Body of pancreas (tissue), 4 donors: ENCODE measurements around the gene DIP2A. TPM values are rescaled to one million over a fixed set of nuclear protein-coding genes. Genes with fewer than 3 reads are reported as not detected.

Source experiments
- ATAC-seq: fragments of 150-250 bp; one replicate; pipeline ENCODE4 v1.9.1; 2016
- DNase-seq, 4 donors: peaks; one replicate each; pipeline ENCODE4 v3.0.0-alpha.2; 2019
- H3K27ac ChIP-seq, 4 donors: fragments of 200-600 bp; sonication (generic); 1 replicate in 3 of 4; 2 replicates in 1 of 4; pipeline versions ENCODE4 v1.5.1 to v1.6.1; 2016 to 2019; ENCODE audit warnings: mild to moderate bottlenecking in 1 of 4, mixed read lengths in 1 of 4, moderate library complexity in 1 of 4
- H3K27me3 ChIP-seq, 2 donors: fragments of 200-600 bp; sonication (generic); one replicate each; pipeline ENCODE4 v1.6.0; 2016; ENCODE audit warnings: mild to moderate bottlenecking in 1 of 2
- H3K36me3 ChIP-seq, 2 donors: fragments of 200-600 bp; sonication (generic); replicated peaks in 1 of 2; 2 replicates each; pipeline ENCODE4 v1.5.1; 2016; ENCODE audit warnings: low read depth in 2 of 2; ENCODE audit not compliant: insufficient read depth in 1 of 2
- H3K4me1 ChIP-seq: fragments of 200-600 bp; sonication (generic); one replicate; pipeline ENCODE4 v1.6.0; 2016
- H3K4me3 ChIP-seq, 2 donors: fragments of 200-600 bp; sonication (generic); 1 replicate in 1 of 2; 2 replicates in 1 of 2; pipeline ENCODE4 v1.5.1; 2016 to 2019
- H3K9me3 ChIP-seq, 3 donors: fragments of 200-600 bp; sonication (generic); 1 replicate in 2 of 3; 2 replicates in 1 of 3; pipeline ENCODE4 v1.5.1; 2016
- POLR2A ChIP-seq, 3 donors: fragments of 450-650 bp; IDR thresholded peaks; one replicate each; pipeline ENCODE4 v1.6.1; 2016; ENCODE audit warnings: antibody characterized with exemption in 3 of 3, mild to moderate bottlenecking in 2 of 3
- whole genome bisulfite sequencing, 2 donors: methylation state at CpG; one replicate each; pipeline ENCODE4 v1.1.5; 2017; 5-methylcytosine and 5-hydroxymethylcytosine counted together
- intact Hi-C: fragments of 100-400 bp; cut with DNase I; formaldehyde crosslinking; loops from one replicate; pipeline ENCODE4 v1.15.1; 2023
- total RNA-seq, 2 donors: library from RNA; depleted of rRNA; stranded (reverse); fragments of >200 nt; gene quantifications; one replicate each; pipeline ENCODE4 v1.1.0, GENCODE V29; 2016
- TF ChIP-seq, protein P1 (sequence below), 7 experiments: fragments of 450-650 bp in 4 of 7; fragments of 200-600 bp in 3 of 7; sonication (generic) in 3 of 7; IDR thresholded peaks; one replicate each; pipeline ENCODE4 v1.5.1; 2016 to 2019; ENCODE audit warnings: antibody characterized with exemption in 7 of 7

Gene DIP2A
- total RNA-seq, 2 donors from 2014 or later: 28.5 to 44.2 TPM

DNA sequence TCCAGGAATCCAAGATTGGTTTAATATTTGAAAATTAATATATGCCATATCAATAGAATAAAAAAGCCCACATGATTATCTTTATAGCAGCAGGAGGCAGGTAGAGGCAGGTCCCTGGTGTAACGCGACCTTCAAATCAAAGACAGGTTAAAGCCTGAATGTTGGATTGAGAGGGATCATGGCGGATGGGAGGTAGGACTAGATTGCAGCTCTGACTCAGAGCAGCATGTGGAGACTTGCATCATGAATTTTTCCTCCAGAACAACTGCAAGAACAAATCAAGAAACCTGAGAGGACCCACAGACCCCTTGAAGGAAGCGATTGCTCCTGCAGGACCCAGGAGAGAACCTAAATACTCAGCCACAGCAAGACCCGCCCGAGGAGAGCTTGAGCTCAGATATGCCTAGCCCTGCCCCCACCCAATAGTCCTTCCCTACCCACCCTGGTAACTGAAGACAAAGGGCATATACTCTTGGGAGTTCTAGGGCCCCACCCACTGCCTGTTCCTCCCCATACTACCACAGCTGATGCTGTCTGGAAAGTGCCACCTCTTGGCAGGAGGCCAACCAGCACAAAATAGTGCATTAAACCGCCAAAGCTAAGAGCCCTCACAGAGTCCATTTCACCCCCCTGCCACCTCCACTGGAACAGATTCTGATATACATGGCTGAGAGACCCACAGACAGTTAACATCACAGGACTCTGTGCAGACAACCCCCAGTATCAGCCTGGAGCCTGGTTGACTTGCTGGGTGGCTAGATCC lies 126.7 kb downstream of the DIP2A start:
- Histone ChIP-seq H3K9me3 (no peaks in the 10 kb centered on the region), H3K4me3 (no peak overlapping the region), H3K36me3 (no peaks in the 10 kb centered on the region), H3K27ac (no peak overlapping the region), H3K27me3 (no peaks in the 10 kb centered on the region), H3K4me1 (no peaks in the 10 kb centered on the region)
- TF ChIP-seq, protein P1, sequence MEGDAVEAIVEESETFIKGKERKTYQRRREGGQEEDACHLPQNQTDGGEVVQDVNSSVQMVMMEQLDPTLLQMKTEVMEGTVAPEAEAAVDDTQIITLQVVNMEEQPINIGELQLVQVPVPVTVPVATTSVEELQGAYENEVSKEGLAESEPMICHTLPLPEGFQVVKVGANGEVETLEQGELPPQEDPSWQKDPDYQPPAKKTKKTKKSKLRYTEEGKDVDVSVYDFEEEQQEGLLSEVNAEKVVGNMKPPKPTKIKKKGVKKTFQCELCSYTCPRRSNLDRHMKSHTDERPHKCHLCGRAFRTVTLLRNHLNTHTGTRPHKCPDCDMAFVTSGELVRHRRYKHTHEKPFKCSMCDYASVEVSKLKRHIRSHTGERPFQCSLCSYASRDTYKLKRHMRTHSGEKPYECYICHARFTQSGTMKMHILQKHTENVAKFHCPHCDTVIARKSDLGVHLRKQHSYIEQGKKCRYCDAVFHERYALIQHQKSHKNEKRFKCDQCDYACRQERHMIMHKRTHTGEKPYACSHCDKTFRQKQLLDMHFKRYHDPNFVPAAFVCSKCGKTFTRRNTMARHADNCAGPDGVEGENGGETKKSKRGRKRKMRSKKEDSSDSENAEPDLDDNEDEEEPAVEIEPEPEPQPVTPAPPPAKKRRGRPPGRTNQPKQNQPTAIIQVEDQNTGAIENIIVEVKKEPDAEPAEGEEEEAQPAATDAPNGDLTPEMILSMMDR (IDR thresholded peaks at IDR 0.05): no peak
- TF ChIP-seq POLR2A (IDR thresholded peaks at IDR 0.05): no peak
- 77 to 85% methylated on average over 7 of the region's 7 CpGs for WGBS, 2 donors
- intact Hi-C loops: no loop called here
- DNase-seq: no peak
- no peak for ATAC-seq

DNA sequence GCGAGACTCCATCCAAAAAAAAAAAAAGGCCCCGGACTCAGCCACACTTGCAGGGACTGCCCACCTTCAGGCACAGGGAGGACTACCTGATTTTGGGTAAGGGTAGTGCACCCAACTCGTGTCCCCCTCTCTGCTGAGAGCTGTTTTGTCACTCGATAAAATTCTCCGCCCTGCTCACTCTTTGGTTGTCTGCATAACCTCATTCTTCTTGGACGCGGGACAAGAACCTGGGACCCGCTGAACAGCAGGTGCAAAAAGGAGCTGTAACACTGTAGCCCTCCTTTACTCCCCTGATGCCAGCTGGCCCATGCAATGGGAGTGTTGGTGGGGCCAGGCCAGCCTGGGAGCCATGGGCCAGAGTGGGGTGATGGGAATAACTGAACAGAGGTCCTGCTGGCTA lies 135.6 kb downstream of the DIP2A start:
- 88 to 90% methylated on average over 8 of the region's 8 CpGs for WGBS, 2 donors
- no peak overlapping the region for H3K4me3 ChIP-seq
- H3K36me3 ChIP-seq: no peaks in the 10 kb centered on the region
- ATAC-seq: no peak
- H3K27ac ChIP-seq: no peak overlapping the region
- peaks cover 5% of the 10 kb centered on the region for H3K4me1 ChIP-seq
- intact Hi-C loops: no loop called here
- peaks cover 0 to 17% (median 0%) of the 10 kb centered on the region in 3 donors for H3K9me3 ChIP-seq
- DNase-seq: no peak
- no peaks in the 10 kb centered on the region for H3K27me3 ChIP-seq
- TF ChIP-seq POLR2A (IDR thresholded peaks at IDR 0.05): no peak
- TF ChIP-seq, protein P1 (IDR thresholded peaks at IDR 0.05): no peak

DNA sequence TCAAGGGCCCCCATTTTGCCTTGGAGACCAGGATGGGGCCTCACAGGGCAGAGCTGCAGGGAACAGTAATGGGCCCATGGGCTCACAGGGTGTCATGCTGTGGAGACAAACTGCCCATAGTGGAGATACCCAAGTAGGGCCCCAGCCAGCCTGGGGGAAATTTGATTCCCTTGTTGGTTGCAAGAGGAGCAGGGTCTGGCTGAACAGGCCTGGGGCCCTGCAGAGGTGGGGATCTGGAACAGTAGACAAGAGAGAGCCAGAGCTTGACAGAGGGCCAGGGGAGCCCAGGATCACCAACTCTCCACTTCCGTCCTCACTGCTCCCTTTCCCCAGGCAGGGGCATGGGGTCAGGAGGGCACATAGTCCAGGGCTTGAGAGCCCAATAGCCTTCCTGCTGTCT lies 137.5 kb downstream of the DIP2A start:
- no peak for ATAC-seq
- Histone ChIP-seq H3K4me1 (peaks cover 5% of the 10 kb centered on the region), H3K27ac (no peak overlapping the region), H3K4me3 (no peak overlapping the region), H3K36me3 (no peaks in the 10 kb centered on the region), H3K9me3 (peaks cover 0 to 17% (median 0%) of the 10 kb centered on the region in 3 donors), H3K27me3 (no peaks in the 10 kb centered on the region)
- intact Hi-C loops: no loop called here
- no peak for TF ChIP-seq POLR2A (IDR thresholded peaks at IDR 0.05)
- TF ChIP-seq, protein P1 (IDR thresholded peaks at IDR 0.05): no peak
- 90 to 100% methylated on average over 1 of the region's 1 CpG for WGBS, 2 donors
- no peak for DNase-seq

DNA sequence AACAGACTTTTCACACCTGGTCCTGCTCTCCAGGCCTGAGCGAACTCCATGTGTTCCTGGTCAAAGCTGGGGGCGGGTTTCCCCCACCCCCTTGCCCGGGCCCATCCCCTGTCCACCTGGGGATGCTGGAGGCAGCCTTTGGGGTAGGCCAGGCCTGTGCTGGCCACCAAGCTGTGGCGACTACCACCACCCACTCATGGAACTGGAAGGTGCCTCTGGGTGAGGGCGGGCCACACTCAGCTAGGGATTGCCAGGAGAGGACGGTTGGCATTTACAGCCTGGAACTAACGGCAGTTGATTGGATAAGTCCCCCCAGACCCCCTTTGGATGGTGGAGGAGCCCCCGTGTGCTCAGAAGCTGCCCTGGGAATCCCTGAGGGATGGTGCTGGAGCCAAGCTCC lies 138.3 kb downstream of the DIP2A start:
- TF ChIP-seq, protein P1 (IDR thresholded peaks at IDR 0.05): no peak
- no peak for TF ChIP-seq POLR2A (IDR thresholded peaks at IDR 0.05)
- intact Hi-C loops: no loop called here

DNA sequence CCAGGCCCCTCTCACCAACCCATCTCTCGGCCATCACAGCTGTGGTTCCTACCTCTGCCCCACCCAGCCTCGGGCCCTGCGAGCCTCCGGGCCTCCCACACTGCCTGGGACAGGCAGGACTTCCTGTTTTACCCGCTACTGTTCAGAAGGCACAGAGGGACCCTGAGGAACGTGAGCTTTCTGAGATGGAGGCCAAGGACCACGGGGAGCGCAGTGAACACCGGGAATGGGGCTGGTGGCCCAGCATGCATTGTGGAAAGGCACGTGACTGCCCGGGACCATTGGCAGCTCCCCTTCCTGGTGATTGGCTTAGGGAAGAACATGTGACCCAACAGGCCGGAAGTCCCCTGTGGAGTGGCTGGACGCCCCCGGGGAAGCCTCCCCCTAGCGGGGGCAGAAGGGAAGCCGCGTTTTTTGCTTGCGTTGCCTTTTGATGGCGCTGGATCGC lies 139.2 kb downstream of the DIP2A start:
- intact Hi-C loops: no loop called here
- Histone ChIP-seq H3K27ac (no peak overlapping the region), H3K4me1 (peaks cover 10% of the 10 kb centered on the region), H3K36me3 (no peaks in the 10 kb centered on the region), H3K27me3 (no peaks in the 10 kb centered on the region), H3K9me3 (peaks cover 0 to 14% (median 0%) of the 10 kb centered on the region in 3 donors), H3K4me3 (no peak overlapping the region)
- 90 to 91% methylated on average over 10 to 20 of the region's 20 CpGs for WGBS, 2 donors
- no peak for DNase-seq
- TF ChIP-seq POLR2A (IDR thresholded peaks at IDR 0.05): no peak
- TF ChIP-seq, protein P1 (IDR thresholded peaks at IDR 0.05): no peak
- ATAC-seq: no peak

More for the DNA sequence above, 138.3 kb downstream of the DIP2A start:
- no peak overlapping the region for H3K4me3 ChIP-seq
- peaks cover 10% of the 10 kb centered on the region for H3K4me1 ChIP-seq
- no peaks in the 10 kb centered on the region for H3K36me3 ChIP-seq
- ATAC-seq: no peak
- H3K27ac ChIP-seq: no peak overlapping the region
- no peak for DNase-seq
- no peaks in the 10 kb centered on the region for H3K27me3 ChIP-seq
- H3K9me3 ChIP-seq: peaks cover 0 to 17% (median 0%) of the 10 kb centered on the region in 3 donors
- 81 to 90% methylated on average over 2 to 8 of the region's 8 CpGs for WGBS, 2 donors
